ENCODE data around the gene MARCHF10.
"Not testable (repeated sequence)": the region's sequence is repeated elsewhere in the genome, so short reads cannot be mapped to it uniquely, and the experiment has no call there.

Gene MARCHF10

DNA sequence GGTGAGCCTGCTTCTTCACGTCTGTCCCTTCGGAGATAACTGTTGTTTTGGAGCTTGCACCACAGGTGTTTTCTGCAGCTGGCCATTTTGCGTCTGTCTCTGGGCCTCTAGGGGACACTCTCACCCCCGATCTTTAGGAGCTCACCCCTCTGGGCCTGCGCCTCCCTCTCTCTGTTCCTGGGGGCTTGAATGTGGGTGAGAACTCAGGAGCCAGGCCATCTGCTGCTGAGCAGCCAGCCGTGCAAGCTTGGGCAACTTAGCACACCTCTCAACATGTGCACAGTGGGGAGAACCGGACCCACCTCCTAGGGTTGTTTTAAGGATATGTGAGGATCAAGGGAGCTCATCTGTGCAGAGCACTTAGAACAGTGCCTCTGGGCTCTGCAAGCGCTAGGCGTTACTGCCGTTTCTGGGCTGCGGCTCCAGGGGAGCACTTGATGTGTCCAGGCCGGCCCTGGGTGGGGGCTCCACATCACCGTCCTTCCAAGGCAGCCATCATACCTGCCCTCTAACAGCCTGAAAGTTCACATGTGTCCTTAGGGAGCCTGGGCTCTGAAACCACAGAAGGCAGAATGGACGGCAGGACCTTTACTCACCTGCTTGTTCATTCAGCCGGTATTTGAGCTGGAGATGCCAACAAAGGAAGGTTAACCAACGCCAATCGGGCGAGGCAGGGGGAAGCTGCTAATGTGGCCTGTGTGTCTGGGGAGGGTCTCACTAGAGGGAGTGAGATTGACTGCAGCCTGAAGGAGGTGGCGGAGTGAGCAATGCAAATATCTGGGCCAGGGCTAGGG lies 114.3 kb downstream of the MARCHF10 start:
- H3K27me3 Mint-ChIP-seq: peaks cover 18% of the 10 kb centered on the region
- no peak overlapping the region for H3K4me3 Mint-ChIP-seq
- peak overlapping the region in 1 of 2 donors; percentile 9 for H3K27ac Mint-ChIP-seq
- no peaks in the 10 kb centered on the region for H3K4me1 Mint-ChIP-seq
- no peak for ATAC-seq
- H3K9me3 Mint-ChIP-seq: no peaks in the 10 kb centered on the region
- DNase-seq: no peak

DNA sequence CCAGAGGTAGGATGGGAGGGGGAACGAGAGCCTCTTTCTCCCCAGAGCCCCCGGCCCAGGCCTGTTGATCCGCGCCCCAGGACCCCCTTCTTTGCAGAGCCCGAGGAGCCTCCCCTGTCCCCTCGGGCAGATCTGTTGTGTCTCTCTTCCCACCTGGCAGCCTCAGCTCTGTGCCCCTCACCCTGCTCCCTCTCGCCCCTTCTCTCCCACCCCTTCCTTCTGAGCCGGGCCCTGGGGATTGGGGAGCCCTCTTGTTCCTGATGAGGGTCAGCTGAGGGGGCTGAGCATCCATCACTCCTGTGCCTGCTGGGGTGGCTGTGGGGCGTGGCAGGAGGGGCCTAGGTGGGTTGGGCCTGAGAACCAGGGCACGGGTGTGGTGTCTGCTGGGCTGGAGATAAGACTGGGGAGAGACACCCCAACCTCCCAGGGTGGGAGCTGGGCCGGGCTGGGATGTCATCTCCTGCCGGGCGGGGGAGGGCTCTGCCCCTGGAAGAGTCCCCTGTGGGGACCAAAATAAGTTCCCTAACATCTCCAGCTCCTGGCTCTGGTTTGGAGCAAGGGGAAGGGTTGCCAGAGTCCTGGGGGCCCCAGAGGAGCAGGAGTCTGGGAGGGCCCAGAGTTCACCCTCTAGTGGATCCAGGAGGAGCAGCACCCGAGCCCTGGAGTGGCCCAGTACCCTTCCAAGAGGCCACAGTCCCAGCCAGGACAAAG lies 115.2 kb downstream of the MARCHF10 start:
- DNase-seq: no peak
- peak overlapping the region in 1 of 2 donors; percentile 27 for H3K27ac Mint-ChIP-seq
- ATAC-seq: peak; percentile 53
- H3K4me3 Mint-ChIP-seq: no peak overlapping the region
- no peaks in the 10 kb centered on the region for H3K4me1 Mint-ChIP-seq
- no peaks in the 10 kb centered on the region for H3K9me3 Mint-ChIP-seq
- peaks cover 18% of the 10 kb centered on the region for H3K27me3 Mint-ChIP-seq

DNA sequence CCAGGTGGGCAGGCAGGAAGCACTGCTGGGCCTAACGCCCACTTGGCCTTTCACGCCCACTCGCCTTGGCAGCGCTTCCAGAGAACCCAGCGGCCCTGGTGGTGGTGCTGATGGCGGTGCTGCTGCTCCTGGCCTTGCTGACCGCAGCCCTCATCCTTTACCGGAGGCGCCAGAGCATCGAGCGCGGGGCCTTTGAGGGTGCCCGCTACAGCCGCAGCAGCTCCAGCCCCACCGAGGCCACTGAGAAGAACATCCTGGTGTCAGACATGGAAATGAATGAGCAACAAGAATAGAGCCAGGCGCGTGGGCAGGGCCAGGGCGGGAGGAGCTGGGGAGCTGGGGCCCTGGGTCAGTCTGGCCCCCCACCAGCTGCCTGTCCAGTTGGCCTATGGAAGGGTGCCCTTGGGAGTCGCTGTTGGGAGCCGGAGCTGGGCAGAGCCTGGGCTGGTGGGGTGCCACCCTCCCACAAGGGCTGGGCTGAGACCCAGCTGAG lies 115.9 kb downstream of the MARCHF10 start:
- H3K4me1 Mint-ChIP-seq: no peaks in the 10 kb centered on the region
- no peak for DNase-seq
- no peaks in the 10 kb centered on the region for H3K9me3 Mint-ChIP-seq
- H3K4me3 Mint-ChIP-seq: no peak overlapping the region
- ATAC-seq: no peak
- peaks cover 18% of the 10 kb centered on the region for H3K27me3 Mint-ChIP-seq
- no peak overlapping the region for H3K27ac Mint-ChIP-seq

DNA sequence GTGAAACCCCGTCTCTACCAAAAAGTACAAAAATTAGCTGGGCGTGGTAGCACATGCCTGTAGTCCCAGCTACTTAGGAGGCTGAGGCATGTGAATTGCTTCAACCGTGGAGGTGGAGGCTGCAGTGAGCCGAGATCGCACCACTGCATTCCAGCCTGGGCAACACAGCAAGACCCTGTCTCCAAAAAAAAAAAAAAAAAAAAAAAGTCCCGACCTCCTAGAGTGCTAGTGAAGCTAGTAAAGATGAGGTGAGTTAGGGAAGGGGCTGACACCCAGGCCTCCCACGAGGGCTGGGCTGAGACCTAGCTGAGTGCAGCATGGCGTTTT lies 116.6 kb downstream of the MARCHF10 start:
- DNase-seq, H3K9me3 Mint-ChIP-seq, ATAC-seq, H3K27ac Mint-ChIP-seq, H3K4me1 Mint-ChIP-seq, H3K4me3 Mint-ChIP-seq: not testable (repeated sequence)
- peaks cover 18% of the 10 kb centered on the region for H3K27me3 Mint-ChIP-seq

DNA sequence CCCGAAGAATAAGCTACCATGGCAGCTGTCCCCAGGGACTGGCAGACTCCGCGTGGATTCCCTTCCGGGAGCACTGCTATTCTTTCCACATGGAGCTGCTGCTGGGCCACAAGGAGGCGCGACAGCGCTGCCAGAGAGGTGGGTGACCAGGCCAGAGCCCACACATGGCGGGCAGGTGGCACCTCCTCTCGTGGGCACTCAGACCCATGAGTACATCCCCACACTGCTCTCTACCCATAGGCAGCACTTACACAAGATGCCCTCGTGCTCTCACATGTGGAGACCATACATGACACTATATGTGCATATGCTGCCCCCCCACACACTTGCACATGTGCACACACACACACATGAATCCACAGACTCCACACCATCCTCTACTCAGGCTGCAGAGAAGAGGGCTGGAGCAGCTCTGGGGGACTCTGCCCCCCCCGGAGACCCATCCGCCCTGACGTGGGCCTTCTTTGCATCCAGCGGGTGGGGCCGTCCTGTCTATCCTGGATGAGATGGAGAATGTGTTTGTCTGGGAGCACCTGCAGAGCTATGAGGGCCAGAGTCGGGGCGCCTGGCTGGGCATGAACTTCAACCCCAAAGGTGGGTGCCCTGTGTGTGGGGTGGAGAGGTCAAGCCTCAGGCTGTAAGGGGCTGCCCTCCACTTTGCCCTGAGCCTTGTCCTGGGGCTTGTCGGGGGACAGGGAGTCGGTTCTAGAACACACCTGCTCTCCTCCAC lies 117.8 kb downstream of the MARCHF10 start:
- H3K9me3 Mint-ChIP-seq: no peaks in the 10 kb centered on the region
- no peak overlapping the region for H3K4me3 Mint-ChIP-seq
- no peak for ATAC-seq
- H3K4me1 Mint-ChIP-seq: no peaks in the 10 kb centered on the region
- peaks cover 11% of the 10 kb centered on the region for H3K27me3 Mint-ChIP-seq
- DNase-seq: no peak
- H3K27ac Mint-ChIP-seq: peak overlapping the region in 1 of 2 donors; percentile 15

DNA sequence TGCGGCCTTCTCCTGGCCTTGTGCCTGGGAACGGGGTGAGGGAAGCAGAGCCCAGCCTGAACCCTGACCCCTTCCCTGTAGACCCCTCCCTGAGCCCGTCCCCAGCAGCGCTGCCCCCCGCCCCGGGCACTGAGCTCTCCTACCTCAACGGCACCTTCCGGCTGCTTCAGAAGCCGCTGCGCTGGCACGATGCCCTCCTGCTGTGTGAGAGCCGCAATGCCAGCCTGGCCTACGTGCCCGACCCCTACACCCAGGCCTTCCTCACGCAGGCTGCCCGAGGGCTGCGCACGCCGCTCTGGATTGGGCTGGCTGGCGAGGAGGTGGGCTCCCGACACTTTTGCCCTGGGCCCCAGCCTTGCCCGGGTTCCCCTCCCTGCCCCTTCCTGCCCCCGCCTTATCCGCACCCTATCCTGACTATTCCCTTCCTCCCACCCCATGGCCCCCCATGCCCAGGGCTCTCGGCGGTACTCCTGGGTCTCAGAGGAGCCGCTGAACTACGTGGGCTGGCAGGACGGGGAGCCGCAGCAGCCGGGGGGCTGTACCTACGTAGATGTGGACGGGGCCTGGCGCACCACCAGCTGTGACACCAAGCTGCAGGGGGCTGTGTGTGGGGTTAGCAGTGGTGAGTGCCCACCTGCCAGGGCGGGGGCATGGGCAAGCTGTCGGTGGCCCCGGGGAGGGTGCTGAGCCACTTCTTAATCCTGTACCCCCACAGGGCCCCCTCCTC lies 118.5 kb downstream of the MARCHF10 start:
- no peaks in the 10 kb centered on the region for H3K4me1 Mint-ChIP-seq
- H3K27me3 Mint-ChIP-seq: peaks cover 8% of the 10 kb centered on the region
- no peaks in the 10 kb centered on the region for H3K9me3 Mint-ChIP-seq
- no peak overlapping the region for H3K27ac Mint-ChIP-seq
- DNase-seq (no peak), ATAC-seq (peak; percentile 50)
- H3K4me3 Mint-ChIP-seq: no peak overlapping the region

DNA sequence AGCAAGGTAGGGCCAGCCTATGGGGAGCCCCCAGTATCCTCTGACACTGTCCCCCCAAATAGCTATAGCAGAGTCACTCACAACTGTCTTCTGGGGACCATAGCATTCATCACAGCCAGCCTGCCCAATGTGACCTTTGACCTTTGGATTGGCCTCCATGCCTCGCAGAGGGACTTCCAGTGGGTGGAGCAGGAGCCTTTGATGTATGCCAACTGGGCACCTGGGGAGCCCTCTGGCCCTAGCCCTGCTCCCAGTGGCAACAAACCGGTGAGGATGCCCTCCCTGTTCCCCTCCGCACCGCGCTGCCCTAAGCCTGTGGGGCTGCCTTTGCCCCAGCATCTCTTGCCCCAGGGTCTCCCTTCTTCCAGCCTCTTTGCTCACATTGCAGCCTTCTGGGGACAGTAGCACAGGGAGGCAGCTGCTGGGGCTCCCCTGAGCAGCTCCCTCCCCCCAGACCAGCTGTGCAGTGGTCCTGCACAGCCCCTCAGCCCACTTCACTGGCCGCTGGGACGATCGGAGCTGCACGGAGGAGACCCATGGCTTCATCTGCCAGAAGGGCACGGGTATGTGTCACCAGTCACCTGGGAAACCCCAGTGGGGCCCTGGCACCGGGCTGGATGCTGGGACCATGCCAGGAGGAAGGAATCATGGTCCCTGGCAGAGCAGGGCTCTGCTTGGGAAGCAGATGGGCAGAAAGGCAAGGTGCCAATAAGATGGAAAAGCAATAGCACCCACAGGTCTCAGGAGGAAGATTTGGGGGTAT lies 119.5 kb downstream of the MARCHF10 start:
- H3K4me3 Mint-ChIP-seq: no peak overlapping the region
- peak overlapping the region in 1 of 2 donors; percentile 72 for H3K27ac Mint-ChIP-seq
- ATAC-seq: no peak

DNA sequence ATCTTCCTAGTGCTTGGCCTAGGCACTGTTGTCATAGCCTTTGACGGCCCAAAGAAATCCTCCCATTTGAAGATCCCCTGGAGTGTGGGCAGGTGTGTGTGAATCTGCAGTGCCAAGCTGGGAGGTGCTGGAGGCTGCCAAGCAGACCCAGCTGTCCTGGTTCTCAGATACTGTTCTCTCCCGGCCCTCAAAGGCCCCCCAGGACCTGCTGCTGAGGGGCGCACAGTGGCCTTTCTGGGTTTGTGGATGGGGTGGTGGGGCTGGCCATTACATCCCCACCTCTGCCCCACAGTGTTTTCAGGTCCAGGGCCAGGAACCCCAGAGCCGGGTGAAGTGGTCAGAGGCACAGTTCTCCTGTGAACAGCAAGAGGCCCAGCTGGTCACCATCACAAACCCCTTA lies 120.1 kb downstream of the MARCHF10 start:
- ATAC-seq (no peak), DNase-seq (no peak)
- H3K27me3 Mint-ChIP-seq: no peaks in the 10 kb centered on the region
- H3K9me3 Mint-ChIP-seq: no peaks in the 10 kb centered on the region
- no peak overlapping the region for H3K27ac Mint-ChIP-seq
- H3K4me1 Mint-ChIP-seq: no peaks in the 10 kb centered on the region
- H3K4me3 Mint-ChIP-seq: no peak overlapping the region

More for the DNA sequence above, 119.5 kb downstream of the MARCHF10 start:
- Mint-ChIP-seq H3K4me1 (no peaks in the 10 kb centered on the region), H3K9me3 (no peaks in the 10 kb centered on the region), H3K27me3 (no peaks in the 10 kb centered on the region)
- no peak for DNase-seq

DNA sequence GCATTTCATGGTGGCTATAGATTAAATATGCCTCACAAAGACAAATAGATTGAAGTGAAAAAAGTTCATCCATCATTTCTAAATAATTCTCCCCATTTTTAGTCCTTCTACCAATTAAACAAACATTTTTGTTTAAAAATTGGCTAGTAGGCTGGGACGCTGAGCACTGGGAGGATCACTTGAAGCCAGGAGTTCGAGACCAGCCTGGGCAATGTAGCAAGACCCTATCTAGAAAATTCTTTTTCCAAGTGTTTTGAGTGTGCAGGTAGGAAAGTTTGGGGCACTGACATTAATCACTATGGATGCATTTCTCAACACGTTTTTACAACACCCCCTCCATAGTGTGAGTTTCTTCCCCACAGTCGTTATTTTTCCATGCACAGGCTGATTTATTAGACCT lies 123.9 kb downstream of the MARCHF10 start:
- no peaks in the 10 kb centered on the region for H3K27me3 Mint-ChIP-seq
- DNase-seq: no peak
- H3K27ac Mint-ChIP-seq: no peak overlapping the region
- no peaks in the 10 kb centered on the region for H3K4me1 Mint-ChIP-seq
- no peak for ATAC-seq
- H3K4me3 Mint-ChIP-seq: no peak overlapping the region
- H3K9me3 Mint-ChIP-seq: no peaks in the 10 kb centered on the region

DNA sequence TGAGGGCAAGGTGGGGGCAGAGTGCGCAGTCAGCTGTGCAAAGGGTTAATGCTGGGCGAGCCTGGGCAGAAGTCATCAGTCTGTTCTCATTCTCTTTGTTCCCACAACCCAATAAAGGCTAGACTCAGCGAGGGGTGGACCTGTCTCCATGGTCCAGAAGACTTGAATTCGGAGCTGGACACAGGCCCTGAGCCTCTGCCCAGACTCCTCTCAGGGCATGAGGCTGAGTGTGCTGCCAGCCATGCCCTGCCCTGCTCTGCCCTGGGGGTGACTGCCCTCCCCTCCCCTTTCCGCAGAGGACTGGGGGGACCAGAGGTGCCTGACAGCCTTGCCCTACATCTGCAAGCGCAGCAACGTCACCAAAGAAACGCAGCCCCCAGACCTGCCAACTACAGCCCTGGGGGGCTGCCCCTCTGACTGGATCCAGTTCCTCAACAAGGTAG lies 126.2 kb downstream of the MARCHF10 start:
- no peaks in the 10 kb centered on the region for H3K9me3 Mint-ChIP-seq
- H3K4me1 Mint-ChIP-seq: no peaks in the 10 kb centered on the region
- H3K27ac Mint-ChIP-seq: no peak overlapping the region
- ATAC-seq (no peak), DNase-seq (no peak)
- H3K27me3 Mint-ChIP-seq: no peaks in the 10 kb centered on the region
- H3K4me3 Mint-ChIP-seq: no peak overlapping the region

DNA sequence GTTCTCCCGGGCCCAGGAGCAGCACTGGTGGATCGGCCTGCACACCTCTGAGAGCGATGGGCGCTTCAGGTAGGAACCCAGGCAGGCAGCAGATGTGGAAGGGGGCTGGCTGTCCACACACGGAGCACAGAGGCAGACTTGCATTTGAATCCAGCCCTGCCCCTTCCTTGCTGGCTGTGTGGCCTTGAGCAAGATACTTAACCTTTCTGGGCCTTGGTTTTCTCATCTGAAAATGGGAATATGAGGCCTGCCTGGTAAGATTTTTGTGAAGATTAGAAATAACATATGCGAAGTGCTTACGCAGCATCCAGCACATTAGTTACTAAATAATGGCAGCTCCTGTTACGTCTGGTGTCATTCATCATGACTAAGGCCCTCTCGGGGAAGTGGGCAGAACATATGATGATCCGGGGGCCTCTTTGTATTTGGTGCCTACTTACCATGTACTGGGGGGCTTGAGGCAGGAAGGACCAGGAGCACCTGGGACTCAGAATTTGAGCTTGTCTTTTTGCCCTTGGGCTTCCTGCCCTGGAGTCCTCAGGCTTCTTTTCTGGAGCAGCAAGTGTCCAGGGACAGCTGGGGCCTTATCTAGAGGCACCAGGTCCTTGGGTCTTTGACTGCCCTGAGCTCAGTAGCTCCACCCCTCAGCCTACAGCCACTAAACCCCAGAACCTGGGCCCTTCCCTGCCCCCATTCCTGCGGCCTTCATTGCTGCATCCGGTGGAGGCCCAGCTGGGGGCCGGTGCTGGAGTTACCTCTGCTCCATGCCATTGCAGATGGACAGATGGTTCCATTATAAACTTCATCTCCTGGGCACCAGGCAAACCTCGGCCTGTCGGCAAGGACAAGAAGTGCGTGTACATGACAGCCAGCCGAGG lies 126.8 kb downstream of the MARCHF10 start:
- Mint-ChIP-seq H3K27ac (no peak overlapping the region), H3K4me1 (no peaks in the 10 kb centered on the region), H3K27me3 (no peaks in the 10 kb centered on the region), H3K9me3 (no peaks in the 10 kb centered on the region), H3K4me3 (no peak overlapping the region)
- no peak for ATAC-seq
- no peak for DNase-seq

DNA sequence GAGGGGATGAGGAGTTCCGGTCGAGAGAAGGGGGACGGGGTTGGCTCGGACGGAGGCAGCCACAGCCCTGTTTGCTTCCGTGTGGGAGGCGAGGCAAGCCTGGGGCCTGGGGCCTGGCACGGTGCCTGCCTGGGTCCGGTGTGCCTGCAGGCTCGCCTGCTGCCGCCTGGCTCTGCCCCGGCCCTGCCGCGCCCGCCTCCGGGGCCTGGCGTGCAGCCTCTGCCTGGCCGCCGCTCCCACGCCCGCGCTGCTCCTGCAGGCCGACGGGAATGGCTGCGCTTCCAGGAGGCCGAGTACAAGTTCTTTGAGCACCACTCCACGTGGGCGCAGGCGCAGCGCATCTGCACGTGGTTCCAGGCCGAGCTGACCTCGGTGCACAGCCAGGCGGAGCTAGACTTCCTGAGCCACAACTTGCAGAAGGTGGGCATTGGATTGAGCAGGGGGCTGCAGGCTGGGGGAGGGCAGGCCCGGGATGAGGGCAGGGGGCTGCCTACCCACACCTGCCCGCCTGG lies 127.5 kb downstream of the MARCHF10 start:
- no peak for DNase-seq
- Mint-ChIP-seq H3K4me3 (no peak overlapping the region), H3K4me1 (no peaks in the 10 kb centered on the region), H3K27me3 (no peaks in the 10 kb centered on the region), H3K9me3 (no peaks in the 10 kb centered on the region), H3K27ac (no peak overlapping the region)
- no peak for ATAC-seq

DNA sequence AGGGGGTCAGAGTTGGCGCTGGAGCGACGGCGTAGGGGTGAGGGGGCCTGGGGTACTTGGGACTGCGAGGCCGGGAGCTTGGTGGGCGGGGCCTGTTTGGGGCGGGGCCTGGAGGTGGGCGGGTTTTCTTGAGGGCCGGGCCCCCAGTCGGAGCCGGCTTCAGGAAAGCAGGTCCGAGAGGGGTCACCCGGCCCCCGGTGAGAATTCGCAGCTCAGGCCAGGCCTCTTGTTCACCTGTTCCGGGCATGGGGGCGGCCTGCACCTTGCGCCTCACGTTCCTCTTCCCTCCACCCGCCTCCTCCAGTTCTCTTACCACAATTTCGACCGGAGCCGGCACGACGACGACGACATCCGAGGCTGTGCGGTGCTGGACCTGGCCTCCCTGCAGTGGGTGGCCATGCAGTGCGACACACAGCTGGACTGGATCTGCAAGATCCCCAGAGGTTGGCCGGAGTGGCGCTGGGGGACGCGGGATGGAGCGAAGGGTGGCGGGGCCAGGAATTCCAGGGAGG lies 128.2 kb downstream of the MARCHF10 start:
- Mint-ChIP-seq H3K4me1 (no peaks in the 10 kb centered on the region), H3K4me3 (no peak overlapping the region), H3K27me3 (no peaks in the 10 kb centered on the region), H3K27ac (no peak overlapping the region), H3K9me3 (no peaks in the 10 kb centered on the region)
- DNase-seq (no peak), ATAC-seq (no peak)
